ENCODE measurements around the gene POFUT1. TPM values are rescaled to one million over a fixed set of nuclear protein-coding genes. Genes with fewer than 3 reads are reported as not detected.

Gene POFUT1
- polyA plus RNA-seq, 1 of the 3 experiments (the other 2 are of a cell fraction) = 35.6 TPM

GRCh38 chr20:32227744-32228688 lies 20.3 kb downstream of the POFUT1 start:
- Histone ChIP-seq H3K9me3 (no peaks in the 10 kb centered on the region), H3K9me2 (no peaks in the 10 kb centered on the region), H3F3A (replicated peaks; ENCODE audit: insufficient read depth) (no peaks in the 10 kb centered on the region), H3K27ac (ENCODE audit: low read depth in 2 of 2, low read length in 1 of 2) (no peak overlapping the region), H3K9ac (no peak overlapping the region), H3K4me3 (ENCODE audit: low read depth in 2 of 2, low read length in 1 of 2) (no peak overlapping the region), H3K79me2 (ENCODE audit: insufficient read depth) (no peaks in the 10 kb centered on the region), H3K36me3 (replicated peaks in 1 of 2; ENCODE audit: control insufficient read depth in 1 of 2, insufficient read depth in 2 of 2, low read length in 1 of 2) (peaks cover 23 to 45% of the 10 kb centered on the region in 2 experiments), H3K4me2 (no peak overlapping the region), H2AFZ (ENCODE audit: low read depth) (no peak overlapping the region), H4K20me1 (ENCODE audit: insufficient read depth) (no peaks in the 10 kb centered on the region), H3K27me3 (ENCODE audit: insufficient read depth) (no peaks in the 10 kb centered on the region), H3K4me1 (ENCODE audit: control insufficient read depth in 1 of 2, insufficient read depth in 2 of 2, low read depth in 1 of 2, low read length in 1 of 2) (no peaks in the 10 kb centered on the region)
- TF ChIP-seq GATA2 (CRISPR knock-in tag; IDR thresholded peaks at IDR 0.05) = no peak
- TF ChIP-seq CHD2 (IDR thresholded peaks at IDR 0.05; ENCODE audit: low read length, partially characterized antibody) = no peak
- no peak for DNase-seq
- CTCF ChIA-PET = interaction anchor here (1.0 kb wide), 1 partner anchor 228 kb away, joined by 3 read pairs; no protein-coding TSS in a partner anchor
- WGBS (ENCODE audit: low lambda C conversion rate) = 95% methylated on average over 20 of the region's 22 CpGs
- POLR2A ChIA-PET = no interaction called here

- Histone ChIP-seq H3K4me3 (ENCODE audit: low read depth in 2 of 2, low read length in 1 of 2) (no peak overlapping the region), H3K27me3 (ENCODE audit: insufficient read depth) (no peaks in the 10 kb centered on the region), H3K4me1 (ENCODE audit: control insufficient read depth in 1 of 2, insufficient read depth in 2 of 2, low read depth in 1 of 2, low read length in 1 of 2) (no peaks in the 10 kb centered on the region), H3K4me2 (no peak overlapping the region), H3K27ac (ENCODE audit: low read depth in 2 of 2, low read length in 1 of 2) (no peak overlapping the region), H3F3A (replicated peaks; ENCODE audit: insufficient read depth) (no peaks in the 10 kb centered on the region), H3K9me3 (no peaks in the 10 kb centered on the region), H3K9me2 (no peaks in the 10 kb centered on the region), H3K79me2 (ENCODE audit: insufficient read depth) (no peaks in the 10 kb centered on the region), H4K20me1 (ENCODE audit: insufficient read depth) (no peaks in the 10 kb centered on the region), H3K9ac (no peak overlapping the region), H3K36me3 (replicated peaks in 1 of 2; ENCODE audit: control insufficient read depth in 1 of 2, insufficient read depth in 2 of 2, low read length in 1 of 2) (peaks cover 22 to 47% of the 10 kb centered on the region in 2 experiments), H2AFZ (ENCODE audit: low read depth) (no peak overlapping the region)
- TF ChIP-seq NRF1 (IDR thresholded peaks at IDR 0.05; ENCODE audit: low read depth, low read length) = no peak
- TF ChIP-seq ELF1 (IDR thresholded peaks at IDR 0.05) = no peak
- no peak for TF ChIP-seq RXRA (IDR thresholded peaks at IDR 0.05; ENCODE audit: borderline replicate concordance, low read depth)
- TF ChIP-seq RAD21 (IDR thresholded peaks at IDR 0.05; ENCODE audit: low read length) = no peak
- no peak for TF ChIP-seq FOXJ3 (CRISPR knock-in tag; IDR thresholded peaks at IDR 0.05)
- no peak for TF ChIP-seq CTCF (IDR thresholded peaks at IDR 0.05)
- TF ChIP-seq JUND (IDR thresholded peaks at IDR 0.05) = no peak
- TF ChIP-seq EZH2phosphoT487 (IDR thresholded peaks at IDR 0.05; ENCODE audit: borderline replicate concordance, low read depth) = no peak
- TF ChIP-seq POLR2AphosphoS5 (IDR thresholded peaks at IDR 0.05; ENCODE audit: low read depth, low read length) = no peak
- TF ChIP-seq REST (IDR thresholded peaks at IDR 0.05; ENCODE audit: low read depth, low read length) = no peak
- TF ChIP-seq TEAD4 (IDR thresholded peaks at IDR 0.05; ENCODE audit: borderline replicate concordance, insufficient read depth) = no peak
- no peak for TF ChIP-seq MXI1 (IDR thresholded peaks at IDR 0.05; ENCODE audit: low read depth, low read length)
- no peak for TF ChIP-seq GATA2 (CRISPR knock-in tag; IDR thresholded peaks at IDR 0.05)
- TF ChIP-seq ZBTB33 (IDR thresholded peaks at IDR 0.05; ENCODE audit: borderline replicate concordance, low read depth) = no peak
- no peak for TF ChIP-seq MEF2A (IDR thresholded peaks at IDR 0.05; ENCODE audit: borderline replicate concordance, low read depth)
- ChIA-PET POLR2A (no interaction called here), CTCF (no interaction called here)
- no peak for DNase-seq
- WGBS (ENCODE audit: low lambda C conversion rate) = 94% methylated on average over 5 of the region's 5 CpGs
These were observed 21.6 kb downstream of the POFUT1 start for GRCh38 chr20:32229251-32229747.

Data from SK-N-SH (cell line).